Inflammatory macrophage treated with lipopolysaccharide for 4 hours (primary cell): Measurements from ENCODE around the gene SHROOM1.
"Not testable (repeated sequence)": the region's sequence is repeated elsewhere in the genome, so short reads cannot be mapped to it uniquely, and the experiment has no call there.

Source experiments
- DNase-seq: peaks from one replicate; pipeline ENCODE4 v3.0.0-alpha.2; 2020

Gene SHROOM1, protein sequence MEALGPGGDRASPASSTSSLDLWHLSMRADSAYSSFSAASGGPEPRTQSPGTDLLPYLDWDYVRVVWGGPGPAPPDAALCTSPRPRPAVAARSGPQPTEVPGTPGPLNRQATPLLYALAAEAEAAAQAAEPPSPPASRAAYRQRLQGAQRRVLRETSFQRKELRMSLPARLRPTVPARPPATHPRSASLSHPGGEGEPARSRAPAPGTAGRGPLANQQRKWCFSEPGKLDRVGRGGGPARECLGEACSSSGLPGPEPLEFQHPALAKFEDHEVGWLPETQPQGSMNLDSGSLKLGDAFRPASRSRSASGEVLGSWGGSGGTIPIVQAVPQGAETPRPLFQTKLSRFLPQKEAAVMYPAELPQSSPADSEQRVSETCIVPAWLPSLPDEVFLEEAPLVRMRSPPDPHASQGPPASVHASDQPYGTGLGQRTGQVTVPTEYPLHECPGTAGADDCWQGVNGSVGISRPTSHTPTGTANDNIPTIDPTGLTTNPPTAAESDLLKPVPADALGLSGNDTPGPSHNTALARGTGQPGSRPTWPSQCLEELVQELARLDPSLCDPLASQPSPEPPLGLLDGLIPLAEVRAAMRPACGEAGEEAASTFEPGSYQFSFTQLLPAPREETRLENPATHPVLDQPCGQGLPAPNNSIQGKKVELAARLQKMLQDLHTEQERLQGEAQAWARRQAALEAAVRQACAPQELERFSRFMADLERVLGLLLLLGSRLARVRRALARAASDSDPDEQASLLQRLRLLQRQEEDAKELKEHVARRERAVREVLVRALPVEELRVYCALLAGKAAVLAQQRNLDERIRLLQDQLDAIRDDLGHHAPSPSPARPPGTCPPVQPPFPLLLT

GRCh38 chr5:132830436-132831094 lies at the start of gene SHROOM1:
Gene SHROOM1, minus strand, starts transcription at chr5:132830647. Its CDS starts 4,507 bp downstream, at chr5:132826140.
- DNase-seq, result peak; percentile 60

DNA sequence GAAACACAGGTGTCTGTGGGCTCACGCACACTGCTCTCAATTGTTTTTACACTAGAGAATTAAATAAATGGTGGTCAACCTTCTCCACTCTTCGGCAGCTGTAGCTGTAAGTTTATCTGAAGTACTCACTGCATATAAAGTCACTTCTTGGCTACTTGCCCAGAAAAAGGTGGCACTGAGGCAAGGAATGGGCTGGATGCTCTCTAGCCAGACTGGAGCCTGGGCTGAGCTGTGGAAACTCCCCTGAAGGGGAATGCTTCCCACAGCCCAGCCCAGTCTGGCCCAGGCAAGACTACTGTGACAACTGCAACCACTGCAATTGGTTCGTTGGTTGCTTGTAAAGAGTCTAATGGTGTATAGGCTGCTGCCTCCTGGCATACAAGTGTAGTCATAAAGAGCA lies 47.5 kb upstream of the SHROOM1 start:
- no peak for DNase-seq

GRCh38 chr5:132877466-132877865 lies 47.0 kb upstream of the SHROOM1 start:
- DNase-seq, result no peak

- no peak for DNase-seq
Measured at GRCh38 chr5:132876020-132876759, 45.7 kb upstream of the SHROOM1 start.

DNA sequence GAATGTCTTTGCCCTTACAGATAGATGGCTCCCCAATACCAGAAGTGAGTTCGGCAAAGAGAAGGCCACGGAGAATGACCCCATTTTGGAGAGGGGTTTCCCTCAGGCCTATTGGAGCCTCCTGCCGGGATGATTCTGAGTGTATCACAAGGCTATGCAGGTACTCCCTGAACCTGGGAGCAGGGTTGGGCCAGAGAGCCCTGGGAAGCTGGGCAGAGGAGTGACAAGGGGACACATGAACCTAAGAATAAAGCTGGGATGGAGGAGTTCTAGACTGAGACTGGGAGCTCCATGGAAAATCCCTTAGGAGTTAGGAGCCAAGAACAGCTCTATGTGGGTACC lies 43.5 kb upstream of the SHROOM1 start:
- DNase-seq, result no peak

- DNase-seq, result no peak
Measured at GRCh38 chr5:132873119-132873929, 42.9 kb upstream of the SHROOM1 start, which contains the start of gene LEAP2. Gene LEAP2, plus strand, starts transcription at chr5:132873668. Its CDS starts 27 bp downstream, at chr5:132873695.

GRCh38 chr5:132872788-132873118 lies 42.3 kb upstream of the SHROOM1 start:
- no peak for DNase-seq

GRCh38 chr5:132871459-132872284 lies 41.2 kb upstream of the SHROOM1 start:
- DNase-seq, result no peak

DNA sequence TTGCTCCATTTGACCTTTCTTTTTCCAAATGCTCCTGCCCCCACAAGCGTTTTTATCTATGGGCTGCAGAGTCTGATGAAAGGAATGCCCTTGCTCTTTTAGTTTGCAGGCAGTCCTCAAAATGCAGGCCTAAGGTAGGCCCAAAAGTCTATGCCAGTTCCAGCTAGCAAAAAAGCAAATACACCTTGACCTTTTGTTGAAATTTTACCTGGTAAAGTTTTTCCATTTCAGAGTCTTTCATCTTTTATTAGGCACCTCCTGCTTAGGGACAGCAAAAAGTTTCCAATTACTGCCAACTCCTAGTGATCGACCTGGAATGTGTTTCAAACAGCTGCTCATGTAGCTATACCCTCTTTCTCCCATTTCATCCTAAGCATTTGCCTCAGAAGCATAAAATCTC lies 40.4 kb upstream of the SHROOM1 start:
- no peak for DNase-seq

DNA sequence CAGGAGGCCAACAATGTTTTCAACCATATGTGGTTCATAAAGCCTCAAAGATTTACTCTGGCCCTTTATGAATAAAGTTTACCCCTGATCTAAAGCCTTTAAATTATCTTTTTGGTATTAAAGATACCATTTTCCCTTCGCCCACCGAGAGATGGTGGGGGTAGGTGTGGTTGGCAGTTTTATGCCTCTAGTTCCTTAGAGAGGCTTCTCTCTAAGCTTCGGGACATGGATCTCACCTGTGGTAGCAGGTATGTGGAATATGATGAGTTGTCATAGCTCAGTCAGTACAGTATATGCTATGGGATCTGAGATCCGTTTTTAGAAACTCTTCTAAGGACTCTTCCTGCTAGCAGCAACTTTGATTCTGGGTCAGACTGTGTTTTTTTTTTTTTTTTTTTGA lies 38.3 kb upstream of the SHROOM1 start:
- DNase-seq, result no peak

- no peak for DNase-seq
Measured at GRCh38 chr5:132867046-132867451, 36.6 kb upstream of the SHROOM1 start.

GRCh38 chr5:132866342-132867045 lies 36.0 kb upstream of the SHROOM1 start, which contains the start of the genes GDF9 and UQCRQ:
Gene GDF9, minus strand, starts transcription at chr5:132866469. Its CDS starts 1,936 bp downstream, at chr5:132864533.
Gene UQCRQ, plus strand, starts transcription at chr5:132866642. Its CDS starts 240 bp downstream, at chr5:132866882.
- peak; percentile 99 for DNase-seq

DNA sequence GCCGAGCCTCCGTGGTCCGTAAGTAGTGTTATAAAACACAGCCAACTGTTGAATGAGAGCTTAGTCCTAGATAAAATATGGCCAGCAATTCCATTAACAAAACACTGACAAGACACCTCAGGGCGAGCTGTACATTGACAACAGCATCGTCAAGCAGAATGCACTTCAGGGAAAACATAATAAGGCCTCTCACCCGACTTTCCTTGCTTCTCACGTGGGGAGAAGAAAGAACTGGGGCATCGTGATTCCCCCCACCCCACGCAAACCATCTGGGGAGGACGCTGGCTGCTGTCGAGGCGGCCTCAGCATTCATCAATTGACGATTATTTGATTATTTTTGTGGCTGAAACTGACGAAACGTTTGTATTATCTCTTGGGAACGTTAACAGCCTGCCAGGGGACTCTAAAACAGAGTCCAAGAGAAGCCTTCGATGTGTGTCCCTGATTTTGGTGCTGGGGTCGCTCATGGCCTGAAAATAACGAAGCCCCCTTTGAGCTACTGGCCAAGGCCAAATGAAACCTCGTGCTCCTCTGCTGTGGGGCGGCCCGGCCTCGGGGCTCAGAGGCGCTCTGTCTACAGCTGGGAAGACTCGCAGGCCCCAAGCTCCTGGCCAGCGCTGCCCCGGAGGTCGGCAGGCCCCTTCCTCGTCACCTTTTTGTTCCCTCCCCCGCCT lies 35.4 kb upstream of the SHROOM1 start:
- DNase-seq, result no peak

DNA sequence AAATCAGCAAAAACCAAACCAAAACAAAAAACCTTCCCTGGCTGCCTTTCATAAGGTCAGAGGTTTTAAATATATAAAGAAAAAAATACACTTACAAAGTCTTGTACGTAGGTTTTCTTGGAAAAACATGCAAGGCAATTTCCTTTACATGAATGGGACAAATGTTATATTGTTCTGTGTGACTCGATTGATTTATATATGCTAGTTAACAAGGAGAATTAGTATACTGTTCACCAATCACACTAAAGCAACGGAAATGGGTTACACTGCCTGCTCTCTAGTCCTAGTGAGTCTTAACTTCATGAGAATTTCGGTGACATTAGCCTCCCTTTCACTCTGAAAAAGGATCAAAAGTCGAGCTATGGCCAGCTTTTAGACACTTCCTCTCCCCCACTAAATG lies 30.3 kb upstream of the SHROOM1 start:
- DNase-seq, result no peak

DNA sequence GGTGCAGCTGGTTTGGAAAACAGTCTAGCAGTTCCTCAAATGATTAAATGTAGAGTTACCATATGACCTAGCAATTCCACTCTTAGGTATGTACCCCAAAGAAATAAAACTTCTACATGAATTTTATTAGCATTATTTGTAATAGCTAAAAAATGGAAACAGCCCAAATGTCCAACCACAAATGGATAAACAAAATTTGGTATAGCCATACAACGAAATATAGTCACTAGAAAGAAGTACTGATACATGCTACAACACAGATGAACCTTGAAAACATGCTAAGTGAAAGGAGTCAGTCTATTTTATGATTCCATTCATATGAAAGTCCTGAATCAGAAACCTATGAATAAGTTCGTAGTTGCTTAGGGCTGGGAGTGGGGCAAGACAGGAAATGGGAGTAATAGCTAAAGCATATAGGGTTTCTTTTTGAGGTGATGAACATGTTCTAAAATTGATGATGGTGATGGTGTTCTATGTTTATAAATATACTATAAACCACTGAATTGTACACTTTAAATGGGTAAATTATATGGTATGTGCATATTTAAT lies 29.5 kb upstream of the SHROOM1 start:
- DNase-seq, result no peak

GRCh38 chr5:132856011-132856410 lies 25.6 kb upstream of the SHROOM1 start:
- no peak for DNase-seq

DNA sequence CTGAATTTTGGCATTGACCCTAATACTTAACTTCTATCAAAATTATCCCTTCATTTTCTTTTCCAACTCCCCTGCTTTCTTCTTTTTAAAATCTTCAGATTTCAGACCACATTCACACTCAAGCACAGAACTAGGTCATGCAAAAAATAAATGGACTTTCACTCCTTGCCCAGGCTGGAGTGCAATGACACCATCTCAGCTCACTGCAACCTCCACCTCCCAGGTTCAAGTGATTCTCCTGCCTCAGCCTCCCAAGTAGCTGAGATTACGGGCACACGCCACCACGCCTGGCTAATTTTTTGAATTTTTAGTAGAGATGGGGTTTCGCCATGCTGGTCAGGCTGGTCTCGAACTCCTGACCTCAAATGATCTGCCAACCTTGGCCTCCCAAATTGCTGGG lies 24.5 kb upstream of the SHROOM1 start:
- DNase-seq, result not testable (repeated sequence)

DNA sequence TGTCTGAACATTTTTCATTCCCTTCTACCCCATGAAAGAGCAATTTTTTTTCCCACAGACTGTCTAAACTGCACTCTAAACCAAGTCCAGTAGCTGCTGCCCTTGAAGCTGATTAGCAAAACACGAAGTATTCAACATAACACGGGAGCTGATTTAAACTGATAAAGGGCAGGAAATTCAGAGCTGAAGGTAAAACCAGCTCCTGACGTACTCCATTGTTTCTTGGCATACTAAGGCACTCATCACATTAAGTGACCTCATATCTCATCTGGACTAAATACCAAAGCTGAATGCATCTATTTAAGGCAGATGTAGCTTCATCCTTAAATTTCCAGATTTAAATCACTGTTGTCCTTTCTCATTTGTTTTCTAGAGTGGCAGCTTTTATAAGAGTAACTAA lies 23.9 kb upstream of the SHROOM1 start:
- no peak for DNase-seq

- DNase-seq, result no peak
Measured at GRCh38 chr5:132853790-132854189, 23.3 kb upstream of the SHROOM1 start.
